GM21360 (cell line): ENCODE results near the gene SHROOM3.

Experiments used
- ATAC-seq: cut with Tn5 transposase; IDR thresholded peaks from one replicate; pipeline ENCODE4 v1.9.1; 2021; ENCODE audit warnings: mild to moderate bottlenecking, moderate library complexity; ENCODE audit not compliant: unreplicated experiment

The SHROOM3 gene

GRCh38 chr4:76614589-76614988 lies 179.6 kb downstream of the SHROOM3 start:
- no peak for ATAC-seq

GRCh38 chr4:76615999-76616398 lies 181.0 kb downstream of the SHROOM3 start:
- ATAC-seq: no peak

GRCh38 chr4:76616526-76616925 lies 181.5 kb downstream of the SHROOM3 start:
- ATAC-seq: no peak

GRCh38 chr4:76620723-76621468 lies 185.9 kb downstream of the SHROOM3 start:
- no peak for ATAC-seq

GRCh38 chr4:76622126-76622525 lies 187.1 kb downstream of the SHROOM3 start:
- no peak for ATAC-seq

- no peak for ATAC-seq
Measured at GRCh38 chr4:76622717-76623116, 187.7 kb downstream of the SHROOM3 start.

- ATAC-seq: no peak
Measured at GRCh38 chr4:76623217-76624045, 188.4 kb downstream of the SHROOM3 start.

GRCh38 chr4:76624241-76624681 lies 189.2 kb downstream of the SHROOM3 start:
- ATAC-seq: no peak

- ATAC-seq: no peak
Measured at GRCh38 chr4:76624931-76625715, 190.1 kb downstream of the SHROOM3 start.

GRCh38 chr4:76626686-76627465 lies 191.8 kb downstream of the SHROOM3 start:
- ATAC-seq: no peak

GRCh38 chr4:76628251-76628650 lies 193.2 kb downstream of the SHROOM3 start:
- ATAC-seq: no peak

GRCh38 chr4:76630741-76631140 lies 195.7 kb downstream of the SHROOM3 start:
- ATAC-seq: no peak

GRCh38 chr4:76634220-76634619 lies 199.2 kb downstream of the SHROOM3 start:
- no peak for ATAC-seq

GRCh38 chr4:76637712-76638361 lies 202.8 kb downstream of the SHROOM3 start:
- ATAC-seq: no peak

- no peak for ATAC-seq
Measured at GRCh38 chr4:76639288-76639687, 204.3 kb downstream of the SHROOM3 start.

GRCh38 chr4:76640353-76640910 lies 205.4 kb downstream of the SHROOM3 start:
- ATAC-seq: no peak

GRCh38 chr4:76641351-76641750 lies 206.3 kb downstream of the SHROOM3 start:
- no peak for ATAC-seq

GRCh38 chr4:76641758-76642157 lies 206.7 kb downstream of the SHROOM3 start:
- no peak for ATAC-seq

- no peak for ATAC-seq
Measured at GRCh38 chr4:76644831-76645485, 209.9 kb downstream of the SHROOM3 start.
